ENCODE measurements around the gene HOXC4. TPM values are rescaled to one million over a fixed set of nuclear protein-coding genes. Genes with fewer than 3 reads are reported as not detected.

HOXC4 gene
- total and polyA plus RNA-seq, 2 of the 4 experiments (the other 2 are of a cell fraction), result under 0.01 to 0.26 TPM

- no peak overlapping the region for H4K8ac ChIP-seq (ENCODE audit: low read depth in 2 of 2, low read length in 2 of 2)
- H2AFZ ChIP-seq (replicated peaks; ENCODE audit: low read length, poor library complexity), result no peak overlapping the region
- H3K36me3 ChIP-seq (ENCODE audit: control insufficient read depth, insufficient read depth, low read length), result no peaks in the 10 kb centered on the region
- no peak overlapping the region; the same call in 1 of the 2 replicates for H3K4me3 ChIP-seq (ENCODE audit: insufficient read depth, low read depth, low read length)
- peak overlapping the region; percentile 59 for H2AK9ac ChIP-seq (replicated peaks; ENCODE audit: low read depth, low read length, poor library complexity)
- H3K9me3 ChIP-seq (ENCODE audit: control insufficient read depth, insufficient read depth, low read length), result peaks cover 2% of the 10 kb centered on the region
- no peaks in the 10 kb centered on the region for H3K9me1 ChIP-seq (ENCODE audit: insufficient read depth, low read length)
- H3K9ac ChIP-seq (ENCODE audit: low read depth, low read length), result no peak overlapping the region
- no peak overlapping the region for H3K4me2 ChIP-seq (ENCODE audit: low read depth, low read length)
- H4K5ac ChIP-seq (ENCODE audit: low read depth, low read length), result no peak overlapping the region
- intact Hi-C loops (cut with micrococcal nuclease), result no loop called here
- no peak for DNase-seq
- no peaks in the 10 kb centered on the region for H4K20me1 ChIP-seq (ENCODE audit: insufficient read depth, low read length)
- dilution Hi-C loops (cut with HindIII; ENCODE audit: low sequenced_read_pairs, unreplicated experiment), result no loop called here
- H3K56ac ChIP-seq (ENCODE audit: extremely low read depth, insufficient read depth, low read length), result no peak overlapping the region; the same call in 1 of the 2 replicates
- no peaks in the 10 kb centered on the region for H3K79me1 ChIP-seq (ENCODE audit: low read depth in 1 of 2, low read length in 2 of 2)
- H3K18ac ChIP-seq (ENCODE audit: low read depth, low read length), result no peak overlapping the region
- ATAC-seq (ENCODE audit: low read depth), result no peak
- H3K27me3 ChIP-seq (ENCODE audit: control insufficient read depth, insufficient read depth, low read length), result peaks cover 88% of the 10 kb centered on the region
- WGBS, 2 experiments (ENCODE audit: extremely low coverage in 2 of 2, insufficient read length in 1 of 2), result 0% methylated on average over 1 of the region's 10 CpGs; no CpG with 5 or more reads in 1 of the 2 experiments
- in situ Hi-C loops (cut with MboI; ENCODE audit: low sequenced_read_pairs), result no loop called here
- no peak overlapping the region for H3K14ac ChIP-seq (replicated peaks; ENCODE audit: low read depth, low read length)
- H2BK20ac ChIP-seq (ENCODE audit: low read depth, low read length), result no peak overlapping the region
- no peak overlapping the region for H3K27ac ChIP-seq (ENCODE audit: insufficient read depth, low read length)
- H3K23ac ChIP-seq (ENCODE audit: low read depth, low read length), result no peak overlapping the region
- no peak overlapping the region for H4K91ac ChIP-seq (ENCODE audit: insufficient read depth, low read depth, low read length)
- no peak overlapping the region for H3K4ac ChIP-seq (ENCODE audit: low read depth, low read length)
- ChIA-PET POLR2A (ENCODE audit: unreplicated experiment) (no interaction called here), CTCF (interaction anchor here (1.0 to 1.6 kb wide), 2 partner anchors 60 to 191 kb away, joined by 3 read pairs; no protein-coding TSS in a partner anchor)
- H3K4me1 ChIP-seq (ENCODE audit: control insufficient read depth, insufficient read depth, low read length), result no peaks in the 10 kb centered on the region
- no peak overlapping the region for H2BK120ac ChIP-seq (ENCODE audit: low read depth, low read length)
- no TSS peak for BruUV-seq (replicated peaks)
- TF ChIP-seq CTCF (conservative IDR thresholded peaks at IDR 0.05; ENCODE audit: low read depth, low read length) (no peak), POLR2A (IDR thresholded peaks at IDR 0.05; ENCODE audit: low read depth, low read length) (no peak)
- no peak overlapping the region for H2AK5ac ChIP-seq (ENCODE audit: low read depth, low read length)
- H2BK5ac ChIP-seq (ENCODE audit: low read depth, low read length, poor library complexity, severe bottlenecking), result no peak overlapping the region
- H2BK15ac ChIP-seq (ENCODE audit: low read depth, low read length), result no peak overlapping the region
Observed at GRCh38 chr12:54010053-54010971, 43.3 kb upstream of the HOXC4 start.
